Activated T-cell treated with anti-CD3 and anti-CD28 coated beads for 48 hours (primary cell): ENCODE data around the gene KCNK6.
"Not testable (repeated sequence)": the region's sequence is repeated elsewhere in the genome, so short reads cannot be mapped to it uniquely, and the experiment has no call there.

Experiments used
- DNase-seq: peaks from one replicate; pipeline ENCODE4 v3.0.0-alpha.2; 2020; ENCODE audit warnings: low read depth

The KCNK6 gene

DNA sequence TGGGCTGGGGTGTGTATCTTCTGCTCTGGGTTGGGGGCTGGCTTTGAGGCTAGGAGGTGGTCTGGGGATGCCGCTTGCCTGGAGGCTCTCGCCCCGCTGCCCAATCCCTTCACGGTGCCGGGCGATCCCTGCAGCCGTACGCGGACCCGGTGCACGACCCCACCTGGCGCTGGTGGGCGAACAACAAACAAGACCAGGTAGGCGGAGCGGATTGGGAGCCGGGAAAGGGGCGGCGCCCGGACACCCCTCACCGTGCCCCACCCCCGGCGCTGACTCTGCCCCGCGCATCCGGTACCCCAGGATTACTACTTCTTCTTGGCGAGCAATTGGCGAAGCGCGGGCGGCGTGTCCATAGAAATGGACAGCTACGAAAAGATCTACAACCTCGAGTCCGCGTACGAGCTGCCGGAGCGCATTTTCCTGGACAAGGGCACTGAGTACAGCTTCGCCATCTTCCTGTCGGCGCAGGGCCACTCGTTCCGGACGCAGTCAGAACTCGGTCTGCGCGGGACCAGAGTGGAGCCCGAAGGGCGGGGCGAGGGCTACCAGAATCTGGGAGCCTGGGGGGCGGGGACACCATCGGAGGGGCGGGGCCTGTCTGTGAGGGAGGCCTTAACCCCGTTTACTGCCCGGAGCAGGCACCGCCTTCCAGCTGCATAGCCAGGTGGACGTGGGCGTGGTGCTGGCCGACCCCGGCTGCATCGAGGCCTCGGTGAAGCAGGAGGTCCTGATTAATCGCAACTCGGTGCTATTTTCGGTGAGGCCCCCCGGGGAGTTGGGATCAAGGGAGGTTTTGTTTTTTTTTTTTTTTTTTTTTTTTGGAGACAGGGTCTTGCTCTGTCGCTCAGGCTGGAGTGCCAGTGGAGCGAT lies 42.7 kb downstream of the KCNK6 start:
- DNase-seq: peak; percentile 86

DNA sequence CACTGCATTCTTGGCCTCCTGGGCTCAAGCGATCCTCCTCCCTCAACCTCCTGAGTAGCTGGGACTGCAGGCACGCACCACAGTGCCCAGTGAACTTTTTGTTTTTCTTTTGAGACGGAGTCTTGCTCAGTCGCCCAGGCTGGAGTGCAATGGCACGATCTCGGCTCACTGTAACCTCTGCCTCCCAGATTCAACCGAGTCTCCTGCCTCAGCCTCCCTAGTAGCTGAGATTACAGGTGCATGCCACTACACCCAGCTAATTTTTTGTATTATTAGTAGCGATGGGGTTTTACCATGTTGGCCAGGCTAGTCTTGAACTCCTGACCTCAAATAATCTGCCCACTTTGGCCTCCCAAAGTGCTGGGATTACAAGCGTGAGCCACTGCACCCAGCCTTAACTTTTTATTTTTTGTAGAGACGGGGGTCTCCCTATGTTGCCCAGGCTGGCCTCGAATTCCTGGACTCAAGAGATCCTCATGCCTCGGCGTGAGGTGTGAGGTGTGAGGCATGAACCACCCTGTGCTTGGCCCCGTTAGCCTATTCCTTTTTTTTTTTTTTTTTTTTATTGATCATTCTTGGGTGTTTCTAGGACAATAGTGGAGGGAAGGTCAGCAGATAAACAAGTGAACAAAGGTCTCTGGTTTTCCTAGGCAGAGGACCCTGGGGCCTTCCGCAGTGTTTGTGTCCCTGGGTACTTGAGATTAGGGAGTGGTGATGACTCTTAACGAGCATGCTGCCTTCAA lies 43.5 kb downstream of the KCNK6 start:
- not testable (repeated sequence) for DNase-seq

DNA sequence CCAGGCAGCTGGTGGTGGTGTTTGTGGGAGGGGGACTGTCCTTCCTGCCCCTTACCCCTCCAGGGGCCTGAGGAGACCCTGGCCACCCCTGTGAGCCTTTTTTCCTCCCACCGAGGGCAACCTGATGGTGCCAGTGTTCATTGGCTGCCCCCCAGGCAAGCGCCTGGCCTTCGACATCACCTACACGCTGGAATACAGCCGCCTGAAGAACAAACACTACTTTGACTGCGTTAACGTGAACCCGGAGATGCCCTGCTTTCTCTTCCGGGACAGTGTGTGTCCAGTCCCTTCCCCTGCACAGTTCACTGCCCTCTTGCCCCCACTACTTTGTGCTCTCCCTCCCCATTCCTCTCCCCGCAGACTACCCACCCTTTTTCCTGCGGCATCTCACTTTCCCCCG lies 47.4 kb downstream of the KCNK6 start:
- no peak for DNase-seq

DNA sequence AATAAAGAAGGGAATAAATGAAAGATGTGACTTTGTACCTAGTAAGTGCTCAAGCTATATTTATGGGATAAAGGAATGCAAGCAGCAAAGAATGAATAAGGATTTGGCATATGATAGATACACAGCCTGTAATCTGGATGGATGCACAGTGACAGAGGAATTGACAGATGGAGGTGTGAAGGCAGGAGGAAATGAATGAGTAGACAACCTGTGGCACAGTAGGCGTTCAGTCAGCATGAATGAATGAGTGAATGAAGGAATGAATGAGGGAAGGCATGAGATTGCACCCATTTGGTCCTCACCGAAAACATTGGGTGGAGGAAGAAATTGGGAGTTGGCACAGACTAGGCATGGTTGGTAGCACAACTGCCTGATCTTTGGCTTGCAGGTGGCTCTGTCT lies 49.9 kb downstream of the KCNK6 start:
- DNase-seq: no peak

DNA sequence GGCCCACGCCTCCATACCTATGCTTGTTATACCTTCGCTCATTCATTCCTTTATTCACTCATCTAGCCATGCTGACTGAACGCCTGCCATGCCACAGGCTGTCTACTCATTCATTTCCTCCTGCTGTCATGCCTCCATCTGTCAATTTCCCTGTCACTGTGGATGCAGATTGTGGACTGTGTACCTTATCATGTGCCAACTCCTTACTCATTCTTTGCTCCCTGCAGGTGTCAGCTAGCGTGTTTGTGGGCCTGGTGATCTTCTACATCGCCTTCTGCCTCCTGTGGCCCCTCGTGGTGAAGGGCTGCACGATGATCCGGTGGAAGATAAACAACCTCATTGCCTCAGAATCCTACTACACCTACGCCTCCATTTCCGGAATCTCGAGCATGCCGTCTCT lies 50.7 kb downstream of the KCNK6 start:
- no peak for DNase-seq

DNA sequence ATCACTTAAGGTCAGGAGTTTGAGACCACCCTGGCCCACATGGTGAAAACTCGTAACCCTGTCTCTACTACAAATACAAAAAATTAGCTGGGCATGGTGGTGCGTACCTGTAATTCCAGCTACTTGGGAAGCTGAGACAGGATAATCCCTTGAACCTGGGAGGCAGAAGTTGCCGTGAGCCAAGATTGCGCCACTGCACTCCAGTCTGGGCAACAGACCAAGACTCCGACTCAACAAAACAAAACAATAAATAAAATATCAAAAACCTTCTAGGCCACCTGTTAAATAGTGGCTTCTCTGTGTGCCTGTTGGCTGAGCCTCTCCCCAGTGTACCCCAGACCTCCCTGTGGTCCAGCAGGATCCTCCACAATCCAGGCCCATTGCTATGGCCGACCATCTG lies 51.4 kb downstream of the KCNK6 start:
- no peak for DNase-seq

DNA sequence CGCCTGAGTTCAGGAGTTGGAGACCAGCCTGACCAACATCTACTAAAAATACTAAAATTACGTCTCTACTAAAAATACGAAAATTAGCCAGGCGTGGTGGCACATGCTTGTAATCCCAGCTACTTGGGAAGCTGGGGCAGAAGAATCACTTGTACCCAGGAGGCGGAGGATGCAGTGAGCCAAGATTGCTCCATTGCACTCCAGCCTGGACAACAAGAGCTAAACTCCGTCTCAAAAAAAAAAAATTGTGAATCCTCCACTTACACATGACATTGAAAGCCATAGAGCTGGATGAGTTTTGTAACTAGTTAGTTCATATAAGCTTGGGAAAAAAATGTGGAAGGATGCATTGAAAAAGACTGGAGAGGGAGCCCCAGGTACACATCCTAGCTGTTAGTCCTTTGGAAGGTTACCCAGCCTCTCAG lies 54.3 kb downstream of the KCNK6 start:
- DNase-seq: no peak

DNA sequence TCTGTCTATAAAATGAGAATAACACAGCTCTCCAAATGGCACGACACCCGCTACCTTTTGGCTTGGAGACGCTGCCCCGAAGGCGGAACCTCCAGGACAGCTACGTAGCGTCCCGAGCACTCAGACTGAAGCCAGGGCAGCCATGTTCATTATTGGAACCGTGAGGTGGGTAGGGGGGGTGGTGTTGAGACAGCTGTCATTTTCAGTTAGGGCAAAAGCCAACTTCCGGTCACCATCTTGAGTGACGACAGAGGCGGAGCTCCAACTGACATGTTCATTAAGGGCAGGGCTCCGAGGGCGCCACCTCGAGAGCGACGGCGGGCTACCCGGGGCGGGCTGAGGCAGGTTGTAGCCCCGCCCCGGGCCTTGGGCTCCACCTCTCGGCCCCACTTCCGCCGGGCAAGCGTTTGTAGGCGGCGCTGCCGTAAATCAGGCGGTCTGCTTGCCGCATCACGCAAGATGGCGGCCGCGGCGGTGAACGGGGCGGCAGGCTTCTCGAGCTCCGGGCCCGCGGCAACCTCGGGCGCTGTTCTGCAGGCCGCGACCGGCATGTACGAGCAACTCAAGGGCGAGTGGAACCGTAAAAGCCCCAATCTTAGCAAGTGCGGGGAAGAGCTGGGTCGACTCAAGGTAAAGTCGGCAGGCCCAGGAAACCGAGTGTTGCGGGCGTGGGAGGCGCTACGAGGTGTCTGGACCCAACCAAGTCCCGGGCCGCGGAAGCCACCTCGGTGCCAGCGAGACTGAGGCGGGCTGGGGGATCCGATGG lies 54.9 kb downstream of the KCNK6 start, which contains the start of gene PSMD8:
Gene PSMD8, plus strand, starts transcription at position 240 of the 766 bp plus-strand sequence. Its CDS starts 31 bp downstream, at position 271.
- DNase-seq: peak; percentile 99

DNA sequence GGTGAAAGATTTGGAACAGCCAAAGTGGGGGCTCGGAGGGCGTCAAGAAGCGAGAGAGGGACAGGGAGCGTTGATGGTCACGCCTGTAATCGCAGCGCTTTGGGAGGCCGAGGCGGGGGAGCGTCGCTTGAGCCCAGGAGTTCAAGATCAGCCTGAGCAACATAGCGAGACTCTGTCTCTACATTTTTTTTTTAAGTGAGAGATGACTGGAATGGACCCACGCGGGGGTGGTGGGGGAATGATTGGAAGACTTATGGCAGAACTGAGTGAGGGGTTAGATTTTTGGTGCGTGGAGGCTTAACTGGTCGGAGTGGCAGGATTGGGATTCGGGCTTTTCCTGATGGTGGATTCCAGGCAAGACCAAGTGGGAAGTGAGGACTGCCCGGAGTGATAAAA lies 55.5 kb downstream of the KCNK6 start:
- DNase-seq: no peak

DNA sequence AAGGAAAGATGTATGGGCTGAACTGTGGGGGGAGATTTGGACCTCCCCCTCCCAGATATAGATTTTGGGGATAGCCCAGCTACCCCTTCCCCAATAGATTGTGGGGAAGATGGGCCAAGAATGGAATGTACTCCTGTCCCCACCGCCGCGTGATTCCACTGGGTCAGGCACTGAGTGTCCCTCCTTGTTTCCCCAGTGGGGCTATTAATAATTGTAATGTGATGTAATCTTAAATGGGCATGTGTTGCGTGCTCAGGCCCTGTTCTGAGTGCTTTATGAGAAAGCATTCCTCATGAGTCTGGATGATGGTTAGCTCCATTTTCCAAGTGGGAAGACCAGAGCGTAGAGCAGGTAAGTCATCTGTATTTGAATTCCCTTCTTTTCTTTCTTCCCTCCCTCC lies 56.1 kb downstream of the KCNK6 start:
- no peak for DNase-seq

DNA sequence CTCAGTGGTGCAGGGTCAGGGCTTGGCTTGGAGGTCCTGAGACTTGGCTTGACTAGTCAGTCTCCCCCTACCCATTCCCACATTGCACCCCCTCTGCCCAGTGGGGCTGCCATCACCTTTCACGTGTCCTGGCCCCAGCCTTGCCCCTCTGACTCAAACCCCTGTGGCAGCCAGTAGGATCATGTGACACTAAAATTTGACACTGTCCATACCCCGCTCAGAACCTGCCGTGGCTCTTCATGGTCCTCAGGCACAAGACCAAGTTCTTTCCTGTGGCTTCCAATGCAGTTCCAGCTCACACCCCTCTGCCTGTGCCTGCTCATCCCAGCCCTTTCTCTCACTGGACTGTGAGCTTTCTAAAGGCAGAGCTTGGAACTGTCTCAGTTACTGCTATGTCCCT lies 56.9 kb downstream of the KCNK6 start:
- DNase-seq: no peak

DNA sequence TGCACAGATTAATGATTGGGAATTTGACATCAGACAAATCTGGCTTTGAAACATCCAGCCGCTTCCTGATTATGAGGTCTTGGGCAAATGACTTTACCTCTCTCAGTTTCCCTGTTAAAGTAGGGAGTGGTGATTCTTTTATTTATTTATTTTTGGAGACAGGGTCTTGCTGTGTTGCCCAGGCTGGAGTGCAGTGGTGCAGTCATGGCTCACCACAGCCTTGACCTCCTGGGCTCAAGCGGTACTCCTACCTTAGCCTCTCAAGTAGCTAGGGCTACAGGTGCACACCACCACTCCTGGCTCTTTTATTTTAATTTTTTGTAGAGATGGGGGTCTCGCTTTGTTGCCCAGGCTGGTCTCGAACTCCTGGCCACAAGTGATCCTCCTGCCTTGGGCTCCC lies 57.4 kb downstream of the KCNK6 start:
- DNase-seq: no peak

DNA sequence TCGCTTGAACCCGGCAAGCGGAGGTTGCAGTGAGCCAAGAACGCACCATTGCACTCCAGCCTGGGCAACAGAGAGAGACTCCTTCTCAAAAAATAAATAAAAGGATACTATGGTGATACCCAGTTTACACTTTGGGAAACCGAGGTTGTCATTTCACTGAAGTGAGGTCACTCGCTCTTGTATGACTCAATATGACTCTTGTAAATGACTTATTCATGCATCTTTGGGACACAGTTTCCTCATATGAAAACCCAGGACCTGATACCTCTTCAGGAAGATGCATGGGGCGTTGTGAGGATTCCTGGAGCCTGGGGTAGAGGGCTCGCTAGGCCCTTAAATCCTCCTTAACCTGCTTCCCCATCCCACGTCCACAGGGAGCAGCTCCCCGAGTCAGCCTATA lies 59.2 kb downstream of the KCNK6 start:
- no peak for DNase-seq

DNA sequence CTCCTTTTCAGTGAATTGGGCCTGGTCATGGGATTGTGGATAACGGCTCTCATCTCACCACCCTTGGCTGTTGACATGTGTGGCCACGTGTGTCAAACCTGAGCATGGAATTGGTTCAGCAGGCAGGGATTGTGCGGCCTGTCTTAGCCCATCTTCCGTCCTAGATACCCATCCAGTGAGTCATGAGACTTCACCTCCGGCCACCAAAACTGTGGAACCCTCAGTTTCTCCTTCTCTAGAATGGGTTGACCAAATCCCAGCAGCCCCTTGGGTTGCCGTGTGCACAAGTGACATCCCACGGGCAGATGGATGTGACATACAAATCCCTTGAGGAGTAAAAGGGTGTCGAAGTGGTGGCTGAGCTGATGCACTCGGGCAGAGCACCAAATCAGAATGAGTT lies 61.5 kb downstream of the KCNK6 start:
- no peak for DNase-seq
